ENCODE data around the gene UGDH.
A peak's percentile ranks its signal among the peaks of the same experiment; 100 is the strongest.
"Not testable (repeated sequence)": the region's sequence is repeated elsewhere in the genome, so short reads cannot be mapped to it uniquely, and the experiment has no call there.

Gene UGDH

GRCh38 chr4:39527296-39528060 lies at the start of gene UGDH:
Gene UGDH (minus strand): TSS chr4:39527439. CDS start chr4:39521512, 5,927 bp downstream.
- DNase-seq, result peak; percentile 99

DNA sequence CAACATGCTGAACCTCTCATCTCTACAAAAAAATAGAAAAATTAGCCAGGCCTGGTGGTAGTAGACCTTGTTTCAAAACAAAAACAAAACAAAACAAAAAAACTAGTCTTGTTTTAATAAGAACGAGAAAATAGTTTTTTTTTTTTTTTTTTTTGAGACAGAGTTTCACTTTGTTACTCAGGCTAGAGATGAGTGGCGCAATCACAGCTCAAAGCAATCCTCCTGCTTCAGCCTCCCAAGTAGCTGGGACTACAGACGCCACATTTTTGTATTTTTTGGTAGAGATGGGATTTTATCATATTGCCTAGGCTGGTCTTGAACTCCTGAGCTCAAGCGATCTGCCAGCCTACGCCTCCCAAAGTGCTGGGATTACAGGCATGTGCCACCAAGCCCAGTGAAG lies 47.7 kb upstream of the UGDH start:
- no peak for DNase-seq

GRCh38 chr4:39571504-39571903 lies 44.3 kb upstream of the UGDH start:
- DNase-seq, result no peak

DNA sequence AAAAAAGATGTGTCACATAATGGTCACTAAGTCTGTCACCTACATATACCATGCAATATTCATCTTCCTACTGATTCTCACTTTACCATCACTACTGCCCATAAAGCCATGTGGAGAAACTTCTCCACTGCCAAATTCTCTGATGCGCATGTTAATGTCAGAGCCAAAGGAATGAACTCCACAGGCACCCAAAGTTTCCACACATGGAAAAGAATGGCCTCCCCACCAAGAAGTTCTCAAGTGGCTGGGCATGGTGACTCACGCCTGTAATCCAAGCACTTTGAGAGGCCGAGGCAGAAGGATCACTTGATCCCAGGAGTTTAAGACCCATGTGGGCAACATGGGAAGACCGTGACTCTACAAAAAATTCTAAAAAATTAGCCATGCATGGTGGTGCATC lies 43.8 kb upstream of the UGDH start:
- no peak for DNase-seq

GRCh38 chr4:39569209-39569608 lies 42.0 kb upstream of the UGDH start:
- no peak for DNase-seq

DNA sequence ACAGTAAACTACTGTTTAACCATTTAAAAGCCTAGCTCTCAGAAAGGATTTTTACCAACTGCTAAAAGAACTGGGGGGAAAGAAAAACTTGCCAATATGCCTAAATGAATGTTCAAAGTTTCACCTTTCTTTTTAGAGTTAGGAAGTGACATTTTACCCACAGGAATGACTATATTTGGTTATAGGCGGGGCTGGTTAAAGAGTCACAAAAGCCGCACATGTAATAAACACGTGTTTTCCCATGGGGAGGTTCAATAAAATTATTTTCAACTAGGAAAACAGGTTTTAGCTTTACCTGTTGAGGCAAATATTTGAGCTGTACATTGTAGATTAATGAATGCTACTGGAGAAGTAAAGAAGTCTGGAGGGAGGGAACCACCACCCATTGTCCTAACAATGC lies 41.6 kb upstream of the UGDH start:
- no peak for DNase-seq

DNA sequence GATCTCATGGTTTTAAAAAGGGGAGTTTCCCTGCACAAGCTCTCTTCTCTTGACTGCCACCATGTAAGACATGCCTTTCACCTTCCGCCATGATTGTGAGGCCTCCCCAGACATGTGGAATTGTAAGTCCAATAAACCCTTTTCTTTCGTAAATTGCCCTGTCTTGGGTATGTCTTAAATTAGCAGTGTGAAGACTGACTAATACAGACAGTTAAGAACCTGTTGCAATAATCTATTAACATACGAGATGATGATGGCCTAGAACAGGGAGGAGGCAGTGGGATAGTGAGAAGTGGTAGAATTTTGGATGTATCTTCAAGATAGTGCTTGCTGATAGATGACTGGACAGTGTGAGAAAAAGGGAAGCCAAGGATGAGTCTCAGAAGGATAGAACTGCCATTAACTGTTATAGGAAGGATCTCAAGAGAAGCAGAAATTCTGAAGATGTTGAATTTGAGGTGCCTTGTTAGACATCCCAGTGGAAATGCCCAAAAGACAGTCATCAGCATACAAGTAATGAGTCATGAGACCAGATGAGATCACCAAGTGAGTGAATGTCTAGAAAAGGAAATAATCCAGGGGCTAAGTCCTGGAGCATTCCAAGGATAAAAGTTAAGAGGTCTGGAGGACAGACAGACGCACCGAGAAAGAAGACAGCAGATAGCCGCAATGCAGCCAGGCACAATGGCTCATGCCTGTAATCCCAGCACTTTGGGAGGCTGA lies 38.8 kb upstream of the UGDH start:
- peak; percentile 92 for DNase-seq

- no peak for DNase-seq
Observed at GRCh38 chr4:39563346-39563847, 36.2 kb upstream of the UGDH start.

- DNase-seq, result no peak
Observed at GRCh38 chr4:39562792-39563191, 35.6 kb upstream of the UGDH start.

- no peak for DNase-seq
Observed at GRCh38 chr4:39559626-39560025, 32.4 kb upstream of the UGDH start.

- DNase-seq, result no peak
Observed at GRCh38 chr4:39555472-39555871, 28.2 kb upstream of the UGDH start.

GRCh38 chr4:39548425-39549067 lies 21.3 kb upstream of the UGDH start:
- DNase-seq, result peak; percentile 56

DNA sequence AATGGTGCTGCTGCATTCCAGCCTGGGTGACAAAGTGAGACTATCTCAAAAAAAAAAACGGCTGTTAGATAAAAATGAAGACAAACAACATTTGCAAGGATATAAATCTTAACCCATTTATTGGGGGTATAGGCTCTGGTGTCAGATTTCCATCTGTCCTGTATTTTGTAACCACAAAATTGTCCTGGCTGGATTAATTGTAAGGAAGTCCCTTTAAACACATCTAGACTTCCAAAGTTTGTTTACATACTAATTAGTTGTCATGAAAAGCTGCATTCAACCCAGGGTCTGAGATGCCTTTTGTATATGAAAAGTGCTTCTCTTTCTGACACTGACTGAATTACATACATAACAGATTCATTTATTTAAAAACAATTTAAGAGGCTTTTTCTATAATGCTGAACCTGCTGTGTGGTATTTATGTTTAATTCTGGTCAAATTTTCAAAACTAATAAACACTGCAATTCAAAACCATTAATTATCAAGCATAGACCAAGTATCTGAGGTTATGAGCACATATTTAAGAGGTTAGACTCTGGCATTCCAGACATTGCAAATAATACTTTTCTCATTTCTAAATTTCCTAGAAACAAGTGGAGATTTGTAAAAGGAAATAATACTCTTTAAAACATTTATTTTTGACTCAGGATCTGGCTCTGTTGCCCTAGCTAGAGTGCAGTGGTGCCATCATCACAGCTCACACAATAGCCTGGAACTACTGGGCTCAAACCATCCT lies 17.5 kb upstream of the UGDH start:
- DNase-seq, result peak; percentile 41

DNA sequence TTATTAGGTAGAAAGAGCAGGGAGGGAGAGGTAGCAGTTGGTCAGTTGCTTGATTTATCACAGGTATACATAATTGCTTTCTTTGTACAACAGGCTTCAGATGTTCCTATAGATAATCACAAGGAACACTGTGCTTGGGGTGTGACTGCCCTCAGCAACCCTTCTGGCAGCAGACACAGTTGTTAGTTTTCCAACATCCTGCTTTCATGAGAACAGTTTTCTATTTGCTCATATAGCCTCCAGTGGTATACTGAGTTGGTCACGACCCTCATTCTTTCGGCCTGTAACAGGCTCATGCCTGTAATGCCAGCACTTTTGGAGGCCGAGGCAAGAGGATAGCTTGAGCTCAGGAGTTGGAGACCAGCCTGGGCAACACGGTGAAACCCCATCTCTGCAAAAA lies 16.8 kb upstream of the UGDH start:
- peak; percentile 20 for DNase-seq

DNA sequence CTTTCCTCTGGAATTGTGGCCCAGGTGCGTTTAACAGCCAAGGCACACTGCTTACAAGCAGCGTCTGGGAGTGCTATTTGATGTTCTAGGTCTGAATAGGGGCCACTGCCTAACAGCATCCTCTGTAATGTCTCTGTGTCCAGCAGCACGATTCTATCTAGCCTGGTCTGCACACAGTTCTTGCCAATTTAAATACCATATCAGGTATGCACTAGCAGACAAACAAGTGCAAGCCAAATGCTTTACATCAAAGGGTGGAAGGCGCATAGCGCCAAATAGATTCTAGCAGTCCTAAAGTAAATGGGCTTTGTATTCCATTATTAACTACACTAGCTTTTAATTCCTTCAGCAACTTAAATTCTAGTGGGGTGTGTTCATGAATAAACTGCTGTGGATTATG lies 15.8 kb upstream of the UGDH start:
- no peak for DNase-seq

DNA sequence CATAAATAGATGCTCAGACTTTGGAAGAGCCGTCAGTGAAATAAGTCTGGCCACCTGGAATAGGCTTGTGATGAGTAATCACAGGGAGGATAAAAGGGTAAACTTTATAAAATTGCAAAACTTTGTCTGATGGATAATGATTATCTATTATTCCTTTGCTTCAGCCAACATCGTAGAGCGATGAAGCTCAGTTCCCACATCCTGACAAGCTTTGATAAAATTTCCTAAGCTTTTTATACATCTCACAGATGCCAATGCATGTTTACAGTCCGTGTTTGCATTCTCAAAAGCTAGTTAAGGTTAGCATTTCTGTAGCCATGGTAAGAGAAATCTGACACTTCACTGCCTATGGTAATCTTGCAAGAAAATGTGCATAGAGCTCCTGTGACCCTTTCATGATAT lies 15.4 kb upstream of the UGDH start:
- no peak for DNase-seq

- no peak for DNase-seq
Observed at GRCh38 chr4:39541987-39542610, 14.9 kb upstream of the UGDH start.

DNA sequence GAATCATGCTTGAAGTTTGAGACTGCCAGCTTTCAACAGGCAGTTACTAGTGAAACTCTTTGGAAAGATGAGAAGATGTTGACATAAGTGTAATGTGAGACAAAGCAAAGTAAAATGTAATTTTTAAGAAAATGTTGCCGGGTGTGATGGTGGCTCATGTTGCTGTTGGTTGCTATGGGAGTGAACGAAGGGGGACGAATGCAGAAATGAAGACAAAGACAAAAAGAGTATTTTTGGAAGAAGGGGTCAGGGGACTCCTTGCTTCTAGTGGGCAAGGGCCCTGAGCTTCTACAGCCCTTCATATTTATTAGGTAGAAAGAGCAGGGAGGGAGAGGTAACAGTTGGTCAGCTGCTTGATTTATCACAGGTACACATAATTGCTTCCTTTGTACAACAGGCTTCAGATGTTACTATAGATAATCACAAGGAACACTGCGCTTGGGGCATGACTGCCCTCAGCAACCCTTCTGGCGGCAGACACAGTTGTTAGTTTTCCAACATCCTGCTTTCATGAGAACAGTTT lies 11.9 kb upstream of the UGDH start:
- DNase-seq, result no peak

GRCh38 chr4:39533541-39533940 lies 6.3 kb upstream of the UGDH start:
- no peak for DNase-seq

GRCh38 chr4:39532237-39532636 lies 5.0 kb upstream of the UGDH start:
- not testable (repeated sequence) for DNase-seq

DNA sequence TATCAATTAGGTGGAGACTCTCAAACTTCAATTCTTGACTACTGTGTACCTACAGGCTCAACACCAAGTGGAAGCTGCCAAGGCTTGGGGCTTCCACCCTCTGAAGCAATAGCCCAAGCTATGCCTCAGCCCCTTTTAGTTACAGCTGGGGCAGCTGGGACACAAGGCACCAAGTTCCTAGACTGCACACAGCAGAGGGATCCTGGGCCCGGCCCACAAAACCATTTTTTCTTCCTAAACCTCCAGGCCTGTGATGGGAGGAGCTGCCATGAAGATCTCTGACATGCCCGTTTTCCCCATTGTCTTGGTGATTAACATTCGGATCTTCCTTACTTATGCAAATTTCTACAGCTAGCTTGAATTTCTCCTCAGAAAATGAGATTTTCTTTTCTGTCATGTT lies 3.4 kb upstream of the UGDH start:
- DNase-seq, result no peak

GRCh38 chr4:39529534-39529933 lies 2.3 kb upstream of the UGDH start:
- no peak for DNase-seq
